Endodermal cell (in vitro differentiated cells): ENCODE measurements around the gene WDR27. TPM values are rescaled to one million over a fixed set of nuclear protein-coding genes. Genes with fewer than 3 reads are reported as not detected.

Source experiments
- DNase-seq: peaks from one replicate; pipeline ENCODE4 v3.0.0-alpha.2; 2017
- H3K27ac ChIP-seq: 2 replicates; pipeline ENCODE4 v1.5.1; 2013; ENCODE audit warnings: mild to moderate bottlenecking, low read depth, low read length, moderate library complexity
- H3K27me3 ChIP-seq: 2 replicates; pipeline ENCODE4 v1.6.1; 2013; ENCODE audit warnings: mild to moderate bottlenecking, low read length, moderate library complexity; ENCODE audit not compliant: insufficient read depth, control insufficient read depth, poor library complexity, severe bottlenecking
- H3K36me3 ChIP-seq: 2 replicates; pipeline ENCODE4 v1.7.0; 2013; ENCODE audit warnings: mild to moderate bottlenecking, low read length, moderate library complexity; ENCODE audit not compliant: control insufficient read depth, insufficient read depth
- H3K4me1 ChIP-seq: one replicate; pipeline ENCODE4 v1.7.0; 2013; ENCODE audit warnings: low read length; ENCODE audit not compliant: control insufficient read depth, insufficient read depth
- H3K4me3 ChIP-seq: 2 replicates; pipeline ENCODE4 v1.5.1; 2013; ENCODE audit warnings: mild to moderate bottlenecking, low read length, moderate library complexity
- H3K9ac ChIP-seq: 2 replicates; pipeline ENCODE4 v1.6.1; 2013; ENCODE audit warnings: mild to moderate bottlenecking, low read length, moderate library complexity; ENCODE audit not compliant: poor library complexity, severe bottlenecking; ENCODE audit errors: extremely low read depth
- H3K9me3 ChIP-seq: 2 replicates; pipeline ENCODE4 v1.6.1; 2013; ENCODE audit warnings: mild to moderate bottlenecking, low read length, moderate library complexity; ENCODE audit not compliant: control insufficient read depth
- H3K27ac Mint-ChIP-seq: 2 replicates; pipeline ENCODE4 v1.8.0; 2020; ENCODE audit warnings: mixed read lengths
- H3K27me3 Mint-ChIP-seq: 2 replicates; pipeline ENCODE4 v1.8.0; 2021; ENCODE audit warnings: mild to moderate bottlenecking, mixed read lengths; ENCODE audit not compliant: insufficient read depth
- H3K36me3 Mint-ChIP-seq: 2 replicates; pipeline ENCODE4 v1.8.0; 2020; ENCODE audit warnings: low read depth, mixed read lengths
- H3K4me1 Mint-ChIP-seq: 2 replicates; pipeline ENCODE4 v1.8.0; 2020; ENCODE audit warnings: mixed read lengths
- H3K4me3 Mint-ChIP-seq: 2 replicates; pipeline ENCODE4 v1.8.0; 2020; ENCODE audit warnings: mild to moderate bottlenecking, moderate library complexity, mixed read lengths
- H3K9me3 Mint-ChIP-seq: 2 replicates; pipeline ENCODE4 v1.8.0; 2020; ENCODE audit warnings: mild to moderate bottlenecking, mixed read lengths
- whole genome bisulfite sequencing, 2 experiments: methylation state at CpG; one replicate each; pipeline versions ENCODE4 v1.1.5 to v1.1.7; 2013; ENCODE audit warnings: missing lambda C conversion rate in 2 of 2, mixed read lengths in 1 of 2; ENCODE audit not compliant: insufficient coverage in 1 of 2, insufficient read length in 1 of 2; 5-methylcytosine and 5-hydroxymethylcytosine counted together
- total RNA-seq, 2 donors: library from RNA; stranded (reverse); fragmentation: NEBNext Ultra II Directional in 1 of 2; extraction: Animal tissue kit (Norgen Biotek cat#: 25700) in 1 of 2; gene quantifications; 2 replicates in 1 of 2; 3 replicates in 1 of 2; pipeline ENCODE4 v1.2.1, GENCODE V29; 2021
- TF ChIP-seq, protein P1 (sequence below): fragments of 200-600 bp; sonication (generic); conservative IDR thresholded peaks from 2 replicates; pipeline ENCODE4 v1.5.0; 2021; ENCODE audit warnings: antibody characterized with exemption, mild to moderate bottlenecking

WDR27 gene
- total RNA-seq, 2 donors from 2014 or later, result 94.4 to 110 TPM

GRCh38 chr6:169659820-169660610 lies 41.8 kb downstream of the WDR27 start:
- no peak overlapping the region for H3K27ac Mint-ChIP-seq
- WGBS, 2 experiments, result 93 to 98% methylated on average over 8 to 26 of the region's 26 CpGs
- H3K27ac ChIP-seq, result no peak overlapping the region
- H3K9ac ChIP-seq, result no peak overlapping the region
- DNase-seq, result peak; percentile 31
- peaks cover 2% of the 10 kb centered on the region for H3K27me3 Mint-ChIP-seq
- H3K9me3 ChIP-seq, result peaks cover 13% of the 10 kb centered on the region
- TF ChIP-seq, protein P1, sequence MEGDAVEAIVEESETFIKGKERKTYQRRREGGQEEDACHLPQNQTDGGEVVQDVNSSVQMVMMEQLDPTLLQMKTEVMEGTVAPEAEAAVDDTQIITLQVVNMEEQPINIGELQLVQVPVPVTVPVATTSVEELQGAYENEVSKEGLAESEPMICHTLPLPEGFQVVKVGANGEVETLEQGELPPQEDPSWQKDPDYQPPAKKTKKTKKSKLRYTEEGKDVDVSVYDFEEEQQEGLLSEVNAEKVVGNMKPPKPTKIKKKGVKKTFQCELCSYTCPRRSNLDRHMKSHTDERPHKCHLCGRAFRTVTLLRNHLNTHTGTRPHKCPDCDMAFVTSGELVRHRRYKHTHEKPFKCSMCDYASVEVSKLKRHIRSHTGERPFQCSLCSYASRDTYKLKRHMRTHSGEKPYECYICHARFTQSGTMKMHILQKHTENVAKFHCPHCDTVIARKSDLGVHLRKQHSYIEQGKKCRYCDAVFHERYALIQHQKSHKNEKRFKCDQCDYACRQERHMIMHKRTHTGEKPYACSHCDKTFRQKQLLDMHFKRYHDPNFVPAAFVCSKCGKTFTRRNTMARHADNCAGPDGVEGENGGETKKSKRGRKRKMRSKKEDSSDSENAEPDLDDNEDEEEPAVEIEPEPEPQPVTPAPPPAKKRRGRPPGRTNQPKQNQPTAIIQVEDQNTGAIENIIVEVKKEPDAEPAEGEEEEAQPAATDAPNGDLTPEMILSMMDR, result no peak
- H3K4me1 Mint-ChIP-seq, result peaks cover 5% of the 10 kb centered on the region
- H3K4me3 ChIP-seq, result no peak overlapping the region
- H3K36me3 Mint-ChIP-seq, result peaks cover 77% of the 10 kb centered on the region
- no peaks in the 10 kb centered on the region for H3K4me1 ChIP-seq
- H3K4me3 Mint-ChIP-seq, result no peak overlapping the region
- H3K27me3 ChIP-seq, result no peaks in the 10 kb centered on the region
- H3K9me3 Mint-ChIP-seq, result peaks cover 9% of the 10 kb centered on the region
- H3K36me3 ChIP-seq, result peaks cover 89% of the 10 kb centered on the region

DNA sequence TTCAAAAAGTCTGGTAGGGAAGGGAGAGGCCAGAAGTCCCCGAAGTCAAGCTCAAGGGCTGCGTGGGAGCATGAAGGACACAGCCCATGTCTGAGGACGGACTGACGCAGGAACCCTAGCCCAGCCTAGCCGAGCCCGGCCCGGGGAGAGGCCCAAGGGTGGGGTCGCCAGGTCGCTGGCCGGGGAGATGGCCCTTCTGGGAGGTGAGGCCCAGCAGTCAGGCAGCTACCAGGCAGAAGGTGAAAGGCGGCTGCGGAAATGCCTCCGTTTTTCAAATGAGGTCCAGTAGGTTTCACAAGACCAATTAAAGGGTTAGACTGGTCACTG lies 44.6 kb downstream of the WDR27 start:
- 96% methylated on average over 12 to 13 of the region's 13 CpGs for WGBS, 2 experiments
- peaks cover 92% of the 10 kb centered on the region for H3K36me3 ChIP-seq
- peak overlapping the region; percentile 75 for H3K27ac ChIP-seq
- Mint-ChIP-seq H3K27ac (peak overlapping the region; percentile 44), H3K4me1 (peaks cover 7% of the 10 kb centered on the region), H3K9me3 (peaks cover 19% of the 10 kb centered on the region), H3K36me3 (peaks cover 71% of the 10 kb centered on the region), H3K27me3 (no peaks in the 10 kb centered on the region), H3K4me3 (no peak overlapping the region)
- H3K4me3 ChIP-seq, result no peak overlapping the region
- TF ChIP-seq, protein P1, result no peak
- H3K9me3 ChIP-seq, result peaks cover 18% of the 10 kb centered on the region
- no peaks in the 10 kb centered on the region for H3K4me1 ChIP-seq
- H3K9ac ChIP-seq, result no peak overlapping the region
- DNase-seq, result no peak
- no peaks in the 10 kb centered on the region for H3K27me3 ChIP-seq

DNA sequence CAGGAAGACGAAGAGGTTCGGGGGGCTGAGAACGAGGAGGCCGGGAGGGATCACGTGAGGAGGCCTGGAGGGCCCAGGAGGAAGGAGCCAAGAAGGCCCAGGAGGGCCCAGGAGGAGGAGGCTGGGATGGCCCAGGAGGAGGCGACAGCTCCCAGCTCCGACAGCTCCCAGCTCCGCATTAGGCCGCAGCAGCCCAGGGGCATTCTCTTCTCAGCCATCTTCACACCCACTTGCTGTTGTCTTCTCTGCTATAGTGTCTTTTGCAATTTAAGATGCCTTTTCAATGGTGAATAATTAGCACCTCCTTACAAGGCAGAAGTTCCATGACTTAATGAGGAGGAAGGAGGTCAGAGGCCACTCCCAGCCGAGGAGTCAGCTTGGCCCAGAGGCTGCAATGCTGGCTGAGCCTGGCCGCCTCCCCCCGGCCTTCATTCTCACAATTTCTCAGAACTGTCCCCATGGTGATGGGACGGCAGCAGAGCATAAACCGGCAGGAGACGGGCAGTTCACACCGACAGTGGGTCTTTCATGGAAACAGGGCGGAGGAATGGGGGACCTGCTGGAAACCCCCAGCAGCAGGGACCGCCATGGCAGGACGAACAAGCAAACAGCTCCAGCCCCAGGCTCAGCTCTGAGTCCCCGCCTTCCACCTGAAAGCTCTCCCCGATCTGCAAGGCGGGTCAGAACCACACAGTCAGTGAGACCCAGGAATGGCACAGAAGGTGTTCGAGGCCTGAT lies 45.1 kb downstream of the WDR27 start:
- H3K27ac ChIP-seq, result peak overlapping the region; percentile 75
- peaks cover 18% of the 10 kb centered on the region for H3K9me3 ChIP-seq
- no peaks in the 10 kb centered on the region for H3K27me3 Mint-ChIP-seq
- no peaks in the 10 kb centered on the region for H3K27me3 ChIP-seq
- H3K4me1 Mint-ChIP-seq, result peaks cover 7% of the 10 kb centered on the region
- peak overlapping the region; percentile 44 for H3K27ac Mint-ChIP-seq
- 92 to 94% methylated on average over 17 to 23 of the region's 23 CpGs for WGBS, 2 experiments
- TF ChIP-seq, protein P1, result no peak
- no peak overlapping the region for H3K4me3 Mint-ChIP-seq
- no peak overlapping the region for H3K9ac ChIP-seq
- peak; percentile 82 for DNase-seq
- no peaks in the 10 kb centered on the region for H3K4me1 ChIP-seq
- peaks cover 70% of the 10 kb centered on the region for H3K36me3 Mint-ChIP-seq
- H3K4me3 ChIP-seq, result no peak overlapping the region
- H3K9me3 Mint-ChIP-seq, result peaks cover 19% of the 10 kb centered on the region
- H3K36me3 ChIP-seq, result peaks cover 90% of the 10 kb centered on the region
